Spleen (tissue), 7 donors: ENCODE data around the gene METRNL.

Experiments used
- CTCF ChIP-seq, 11 experiments: fragments of 200-600 bp in 7 of 11; fragments of 450-650 bp in 4 of 11; sonication (generic) in 4 of 11; IDR thresholded peaks in 8 of 11; conservative IDR thresholded peaks in 3 of 11; 1 replicate in 7 of 11; 2 replicates in 4 of 11; pipeline versions ENCODE4 v1.4.0 to v1.8.0; 2016 to 2021; ENCODE audit warnings: antibody characterized with exemption in 11 of 11, inconsistent platforms in 4 of 11, mild to moderate bottlenecking in 1 of 11
- POLR2A ChIP-seq, 3 donors: fragments of 450-650 bp; IDR thresholded peaks; one replicate each; pipeline ENCODE4 v1.5.1; 2017; ENCODE audit warnings: antibody characterized with exemption in 3 of 3, mild to moderate bottlenecking in 1 of 3
- POLR2AphosphoS5 ChIP-seq, 3 donors: sonication (generic); formaldehyde crosslinking; IDR thresholded peaks; one replicate each; pipeline ENCODE4 v1.5.1; 2017; ENCODE audit warnings: antibody characterized with exemption in 3 of 3
- donor health status: DM: no; HTN: no; CAD: no; lungs with moderate emphysema.
- donor health status: DM: no; HTN: no; CAD: no.
- donor health status: DM: no; HTN: no; CAD: no.

- TF ChIP-seq POLR2A (IDR thresholded peaks at IDR 0.05) (no peak), POLR2AphosphoS5 (IDR thresholded peaks at IDR 0.05) (no peak), CTCF (IDR thresholded peaks at IDR 0.05 in 8 of 11, conservative IDR thresholded peaks at IDR 0.05 in 3 of 11) (no peak)
These were observed 35.3 kb downstream of the METRNL start for GRCh38 chr17:83114706-83115105.
